ENCODE data around the gene HINT1. TPM values are rescaled to one million over a fixed set of nuclear protein-coding genes. Genes with fewer than 3 reads are reported as not detected.

Gene HINT1
- polyA plus RNA-seq, 1 donor from 2014 or later: 706 TPM

- Histone ChIP-seq H3K9me3 (ENCODE audit: low read length) (no peaks in the 10 kb centered on the region), H3K79me2 (replicated peaks; ENCODE audit: insufficient read depth, low read length) (no peaks in the 10 kb centered on the region), H3K27ac (ENCODE audit: low read length) (no peak overlapping the region), H3K36me3 (ENCODE audit: insufficient read depth, low read length) (no peaks in the 10 kb centered on the region), H2AFZ (ENCODE audit: low read depth, low read length) (no peak overlapping the region), H3K9ac (ENCODE audit: low read length) (no peak overlapping the region), H3K9me2 (ENCODE audit: insufficient read depth, low read length) (no peaks in the 10 kb centered on the region), H3F3A (ENCODE audit: insufficient read depth, low read length, poor library complexity, severe bottlenecking) (no peaks in the 10 kb centered on the region), H4K20me1 (ENCODE audit: insufficient read depth) (no peaks in the 10 kb centered on the region), H3K27me3 (ENCODE audit: insufficient read depth, low read depth, low read length) (no peaks in the 10 kb centered on the region), H3K4me3 (ENCODE audit: low read length) (no peak overlapping the region), H3K4me2 (ENCODE audit: low read length) (no peak overlapping the region)
- TF ChIP-seq, protein P1, sequence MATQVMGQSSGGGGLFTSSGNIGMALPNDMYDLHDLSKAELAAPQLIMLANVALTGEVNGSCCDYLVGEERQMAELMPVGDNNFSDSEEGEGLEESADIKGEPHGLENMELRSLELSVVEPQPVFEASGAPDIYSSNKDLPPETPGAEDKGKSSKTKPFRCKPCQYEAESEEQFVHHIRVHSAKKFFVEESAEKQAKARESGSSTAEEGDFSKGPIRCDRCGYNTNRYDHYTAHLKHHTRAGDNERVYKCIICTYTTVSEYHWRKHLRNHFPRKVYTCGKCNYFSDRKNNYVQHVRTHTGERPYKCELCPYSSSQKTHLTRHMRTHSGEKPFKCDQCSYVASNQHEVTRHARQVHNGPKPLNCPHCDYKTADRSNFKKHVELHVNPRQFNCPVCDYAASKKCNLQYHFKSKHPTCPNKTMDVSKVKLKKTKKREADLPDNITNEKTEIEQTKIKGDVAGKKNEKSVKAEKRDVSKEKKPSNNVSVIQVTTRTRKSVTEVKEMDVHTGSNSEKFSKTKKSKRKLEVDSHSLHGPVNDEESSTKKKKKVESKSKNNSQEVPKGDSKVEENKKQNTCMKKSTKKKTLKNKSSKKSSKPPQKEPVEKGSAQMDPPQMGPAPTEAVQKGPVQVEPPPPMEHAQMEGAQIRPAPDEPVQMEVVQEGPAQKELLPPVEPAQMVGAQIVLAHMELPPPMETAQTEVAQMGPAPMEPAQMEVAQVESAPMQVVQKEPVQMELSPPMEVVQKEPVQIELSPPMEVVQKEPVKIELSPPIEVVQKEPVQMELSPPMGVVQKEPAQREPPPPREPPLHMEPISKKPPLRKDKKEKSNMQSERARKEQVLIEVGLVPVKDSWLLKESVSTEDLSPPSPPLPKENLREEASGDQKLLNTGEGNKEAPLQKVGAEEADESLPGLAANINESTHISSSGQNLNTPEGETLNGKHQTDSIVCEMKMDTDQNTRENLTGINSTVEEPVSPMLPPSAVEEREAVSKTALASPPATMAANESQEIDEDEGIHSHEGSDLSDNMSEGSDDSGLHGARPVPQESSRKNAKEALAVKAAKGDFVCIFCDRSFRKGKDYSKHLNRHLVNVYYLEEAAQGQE (IDR thresholded peaks at IDR 0.05; ENCODE audit: borderline replicate concordance): no peak
- no peak for TF ChIP-seq EZH2 (IDR thresholded peaks at IDR 0.05; ENCODE audit: borderline replicate concordance, insufficient read depth, low read length, poor library complexity, severe bottlenecking)
- TF ChIP-seq POLR2AphosphoS5 (IDR thresholded peaks at IDR 0.05): no peak
- no peak for TF ChIP-seq RAD21 (conservative IDR thresholded peaks at IDR 0.05)
- TF ChIP-seq MXI1 (conservative IDR thresholded peaks at IDR 0.05; ENCODE audit: poor library complexity, severe bottlenecking): no peak
- no peak for TF ChIP-seq CTCF (IDR thresholded peaks at IDR 0.05; ENCODE audit: poor library complexity, severe bottlenecking)
- no peak for TF ChIP-seq EP300 (conservative IDR thresholded peaks at IDR 0.05; ENCODE audit: poor library complexity, severe bottlenecking)
- no peak for TF ChIP-seq SMC3 (conservative IDR thresholded peaks at IDR 0.05; ENCODE audit: poor library complexity)
- TF ChIP-seq TAF1 (IDR thresholded peaks at IDR 0.05; ENCODE audit: low read depth): no peak
Measured at GRCh38 chr5:131206772-131207171, 41.7 kb upstream of the HINT1 start.

DNA sequence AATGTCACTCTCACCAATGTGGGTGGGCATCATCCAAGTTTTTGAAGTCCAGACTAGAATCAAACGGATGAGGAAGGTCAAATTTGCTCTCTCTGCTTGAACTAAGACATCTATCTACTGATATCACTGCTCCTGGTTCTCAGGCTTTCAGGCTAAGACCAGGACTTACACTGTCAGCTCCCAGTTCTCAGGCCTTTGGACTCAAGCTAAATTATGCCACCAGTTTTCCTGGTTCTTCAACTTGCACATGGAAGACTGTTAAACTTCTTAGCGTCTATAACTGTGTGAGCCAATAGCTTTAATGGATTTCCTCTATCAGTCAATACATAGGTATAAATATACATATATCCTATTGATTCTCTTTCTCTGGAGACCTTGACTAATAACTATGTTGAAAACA lies 41.0 kb upstream of the HINT1 start:
- Histone ChIP-seq H3K9me2 (ENCODE audit: insufficient read depth, low read length) (no peaks in the 10 kb centered on the region), H3K4me3 (ENCODE audit: low read length) (no peak overlapping the region), H3K9me3 (ENCODE audit: low read length) (no peaks in the 10 kb centered on the region), H3K36me3 (ENCODE audit: insufficient read depth, low read length) (no peaks in the 10 kb centered on the region), H3F3A (ENCODE audit: insufficient read depth, low read length, poor library complexity, severe bottlenecking) (no peaks in the 10 kb centered on the region), H3K9ac (ENCODE audit: low read length) (no peak overlapping the region), H3K27ac (ENCODE audit: low read length) (no peak overlapping the region), H3K4me2 (ENCODE audit: low read length) (no peak overlapping the region), H2AFZ (ENCODE audit: low read depth, low read length) (no peak overlapping the region), H3K79me2 (replicated peaks; ENCODE audit: insufficient read depth, low read length) (no peaks in the 10 kb centered on the region), H3K27me3 (ENCODE audit: insufficient read depth, low read depth, low read length) (no peaks in the 10 kb centered on the region), H4K20me1 (ENCODE audit: insufficient read depth) (no peaks in the 10 kb centered on the region)
- TF ChIP-seq POLR2AphosphoS5 (IDR thresholded peaks at IDR 0.05) (no peak), CTCF (IDR thresholded peaks at IDR 0.05; ENCODE audit: poor library complexity, severe bottlenecking) (no peak), EP300 (conservative IDR thresholded peaks at IDR 0.05; ENCODE audit: poor library complexity, severe bottlenecking) (no peak), MXI1 (conservative IDR thresholded peaks at IDR 0.05; ENCODE audit: poor library complexity, severe bottlenecking) (no peak), EZH2 (IDR thresholded peaks at IDR 0.05; ENCODE audit: borderline replicate concordance, insufficient read depth, low read length, poor library complexity, severe bottlenecking) (no peak), SMC3 (conservative IDR thresholded peaks at IDR 0.05; ENCODE audit: poor library complexity) (no peak), TAF1 (IDR thresholded peaks at IDR 0.05; ENCODE audit: low read depth) (no peak), RAD21 (conservative IDR thresholded peaks at IDR 0.05) (no peak)
- TF ChIP-seq, protein P1 (IDR thresholded peaks at IDR 0.05; ENCODE audit: borderline replicate concordance): no peak
